OCI-LY3 (cell line): ENCODE measurements around the gene SNX13.

Source experiments
- H2AFZ ChIP-seq: fragments of 200-600, 300-600 bp; shearing (Covaris generic); 2 replicates; pipeline ENCODE4 v1.6.0; 2014; ENCODE audit warnings: antibody characterized with exemption, low read depth, low read length
- H3K27ac ChIP-seq: fragments of 200-600, 300-600 bp; sonication (generic); 2 replicates; pipeline ENCODE4 v1.5.1; 2014; ENCODE audit warnings: mild to moderate bottlenecking, low read length, moderate library complexity, mixed read lengths
- H3K27me3 ChIP-seq: fragments of 200-600, 300-600 bp; sonication (generic); 2 replicates; pipeline ENCODE4 v1.6.1; 2014; ENCODE audit warnings: low read depth, low read length, mixed read lengths
- H3K36me3 ChIP-seq: fragments of 200-600, 300-600 bp; sonication (generic); replicated peaks from 2 replicates; pipeline ENCODE3; 2014; ENCODE audit warnings: low read depth, low read length, mixed read lengths
- H3K4me1 ChIP-seq: fragments of 300-600, 200-600 bp; sonication (generic); 2 replicates; pipeline ENCODE4 v1.6.1; 2014; ENCODE audit warnings: low read length, mixed read lengths
- H3K4me2 ChIP-seq: fragments of 200-600, 300-600 bp; sonication (generic); 2 replicates; pipeline ENCODE4 v1.6.1; 2014; ENCODE audit warnings: low read length, mixed read lengths
- H3K4me3 ChIP-seq: fragments of 300-600, 200-600 bp; sonication (generic); 2 replicates; pipeline ENCODE4 v1.5.1; 2014; ENCODE audit warnings: antibody characterized with exemption, mild to moderate bottlenecking, low read length, moderate library complexity
- H3K79me2 ChIP-seq: fragments of 300-600, 200-600 bp; shearing (Covaris generic); 2 replicates; pipeline ENCODE4 v1.6.1; 2014; ENCODE audit warnings: mild to moderate bottlenecking, low read length, mixed read lengths
- H3K9ac ChIP-seq: fragments of 300-600, 200-600 bp; shearing (Covaris generic); 2 replicates; pipeline ENCODE4 v1.6.0; 2014; ENCODE audit warnings: mild to moderate bottlenecking, low read length, moderate library complexity
- H3K9me3 ChIP-seq: fragments of 200-600, 300-600 bp; shearing (Covaris generic); 2 replicates; pipeline ENCODE4 v1.6.1; 2014; ENCODE audit warnings: low read length, mixed read lengths; ENCODE audit not compliant: insufficient read depth
- H4K20me1 ChIP-seq: fragments of 200-600, 300-600 bp; sonication (generic); 2 replicates; pipeline ENCODE4 v1.6.1; 2016; ENCODE audit warnings: low read length, mixed read lengths; ENCODE audit not compliant: insufficient read depth
- CTCF ChIP-seq: fragments of 200-600, 300-600 bp; sonication (generic); IDR thresholded peaks from 2 replicates; pipeline ENCODE4 v1.5.1; 2014; ENCODE audit warnings: antibody characterized with exemption, low read length, low read depth
- EZH2phosphoT487 ChIP-seq: fragments of 200-600 bp; shearing (Covaris generic); IDR thresholded peaks from 2 replicates; pipeline ENCODE4 v1.6.1; 2018; ENCODE audit warnings: antibody characterized with exemption, mixed run types, low read depth

SNX13 gene

DNA sequence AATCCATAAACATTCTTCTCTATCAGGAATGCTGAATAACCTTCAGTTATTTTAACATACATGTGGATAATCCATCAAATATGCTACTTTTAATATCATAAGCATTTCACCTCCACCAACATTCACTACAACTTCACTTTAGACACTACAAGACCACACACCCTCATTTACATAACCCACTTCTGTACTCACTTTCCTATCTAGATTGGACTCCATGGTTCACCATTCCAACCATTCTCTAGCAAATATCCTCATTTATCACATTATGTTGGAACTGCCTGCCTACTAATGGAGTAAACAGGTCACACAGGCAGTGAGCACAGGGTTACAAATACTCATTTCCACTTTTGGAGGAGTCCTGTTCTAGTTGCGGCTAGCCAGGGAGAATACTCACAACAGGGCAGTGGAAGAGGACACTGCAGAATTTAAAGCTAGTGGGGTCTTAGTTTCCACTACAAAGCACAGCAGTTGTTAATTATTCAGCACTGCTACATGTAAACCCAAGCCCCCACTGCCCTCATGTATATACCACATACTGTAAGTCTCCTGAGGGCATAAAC is 18.4 kb downstream of the SNX13 start:
- no peaks in the 10 kb centered on the region for H3K4me1 ChIP-seq
- no peak for TF ChIP-seq CTCF
- no peak overlapping the region for H3K4me3 ChIP-seq
- no peaks in the 10 kb centered on the region for H3K9me3 ChIP-seq
- H3K79me2 ChIP-seq = peaks cover 79% of the 10 kb centered on the region
- no peak overlapping the region for H3K4me2 ChIP-seq
- H4K20me1 ChIP-seq = peaks cover 44% of the 10 kb centered on the region
- H2AFZ ChIP-seq = no peak overlapping the region
- H3K36me3 ChIP-seq = no peaks in the 10 kb centered on the region
- H3K9ac ChIP-seq = no peak overlapping the region
- no peak overlapping the region for H3K27ac ChIP-seq
- H3K27me3 ChIP-seq = no peaks in the 10 kb centered on the region

DNA sequence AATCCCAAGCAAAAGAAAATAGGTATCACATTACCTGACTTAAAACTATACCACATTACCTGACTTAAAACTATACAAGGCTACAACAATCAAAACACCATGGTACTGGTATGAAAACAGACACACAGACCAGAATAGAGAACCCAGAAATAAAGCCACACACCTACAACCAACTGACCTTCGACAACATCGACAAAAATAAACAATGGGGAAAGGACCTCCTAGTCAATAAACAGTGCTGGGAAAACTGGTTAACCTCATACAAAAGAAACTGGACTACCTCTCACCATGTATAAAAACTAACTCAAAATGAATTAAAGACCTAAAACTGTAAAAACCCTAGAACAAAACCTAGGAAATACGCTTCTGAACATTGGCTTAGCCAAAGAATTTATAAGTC is 22.5 kb downstream of the SNX13 start:
- Histone ChIP-seq H3K4me3 (no peak overlapping the region), H3K4me2 (no peak overlapping the region), H3K36me3 (no peaks in the 10 kb centered on the region), H3K27me3 (no peaks in the 10 kb centered on the region), H3K4me1 (peaks cover 3% of the 10 kb centered on the region; the same call in 1 of the 2 replicates), H3K9ac (no peak overlapping the region), H2AFZ (no peak overlapping the region), H3K9me3 (no peaks in the 10 kb centered on the region), H4K20me1 (peaks cover 40% of the 10 kb centered on the region), H3K79me2 (peaks cover 85% of the 10 kb centered on the region), H3K27ac (no peak overlapping the region)
- TF ChIP-seq CTCF (no peak), EZH2phosphoT487 (no peak)

GRCh38 chr7:17916786-17917185 is 23.5 kb downstream of the SNX13 start:
- peaks cover 82% of the 10 kb centered on the region for H3K79me2 ChIP-seq
- no peak overlapping the region for H2AFZ ChIP-seq
- TF ChIP-seq CTCF = no peak
- TF ChIP-seq EZH2phosphoT487 = no peak
- no peaks in the 10 kb centered on the region for H3K9me3 ChIP-seq
- peaks cover 36% of the 10 kb centered on the region for H4K20me1 ChIP-seq
- H3K4me2 ChIP-seq = no peak overlapping the region
- H3K9ac ChIP-seq = no peak overlapping the region
- H3K27me3 ChIP-seq = no peaks in the 10 kb centered on the region
- H3K27ac ChIP-seq = no peak overlapping the region
- peaks cover 3% of the 10 kb centered on the region; the same call in 1 of the 2 replicates for H3K4me1 ChIP-seq
- no peak overlapping the region for H3K4me3 ChIP-seq
- H3K36me3 ChIP-seq = no peaks in the 10 kb centered on the region

- Histone ChIP-seq H3K79me2 (peaks cover 77% of the 10 kb centered on the region), H3K36me3 (no peaks in the 10 kb centered on the region)
- no peak for TF ChIP-seq EZH2phosphoT487
- TF ChIP-seq CTCF = no peak
Measured at GRCh38 chr7:17915796-17916195, 24.5 kb downstream of the SNX13 start.

More at GRCh38 chr7:17915796-17916195, 24.5 kb downstream of the SNX13 start:
- no peaks in the 10 kb centered on the region for H3K27me3 ChIP-seq
- no peak overlapping the region for H2AFZ ChIP-seq
- H3K4me3 ChIP-seq = no peak overlapping the region
- peaks cover 3% of the 10 kb centered on the region; the same call in 1 of the 2 replicates for H3K4me1 ChIP-seq
- H3K4me2 ChIP-seq = no peak overlapping the region
- H3K27ac ChIP-seq = no peak overlapping the region
- H4K20me1 ChIP-seq = peaks cover 28% of the 10 kb centered on the region
- H3K9ac ChIP-seq = no peak overlapping the region
- no peaks in the 10 kb centered on the region for H3K9me3 ChIP-seq
